A549 (cell line): ENCODE data around the gene NPFFR2.

Experiments used
- CEBPB ChIP-seq, 2 experiments: fragments of >200 bp in 1 of 2; sonication (Bioruptor Twin) in 1 of 2; formaldehyde crosslinking in 1 of 2; IDR thresholded peaks; 2 replicates each; pipeline ENCODE4 v1.6.1; 2012 to 2016
- CHD4 ChIP-seq: fragments of 200-600 bp; sonication (generic); IDR thresholded peaks from 2 replicates; pipeline ENCODE4 v1.6.1; 2016; ENCODE audit warnings: antibody characterized with exemption, mild to moderate bottlenecking, borderline replicate concordance
- EP300 ChIP-seq, 2 experiments: fragments of >200 bp; sonication (Bioruptor Twin); formaldehyde crosslinking; IDR thresholded peaks; 2 replicates in 1 of 2; 3 replicates in 1 of 2; pipeline ENCODE4 v1.6.1; 2016 to 2017
- JUN ChIP-seq, 2 experiments: fragments of >200 bp; sonication (Bioruptor Twin); formaldehyde crosslinking; IDR thresholded peaks; 2 replicates in 1 of 2; 3 replicates in 1 of 2; pipeline ENCODE4 v1.6.1; 2016 to 2017
- MYC ChIP-seq: IDR thresholded peaks from 2 replicates; pipeline ENCODE4 v1.6.1; 2012; ENCODE audit warnings: mild to moderate bottlenecking, inconsistent platforms, low read length, improper control_type of control experiment, borderline replicate concordance
- NPAS2 ChIP-seq: fragments of 250-450 bp; sonication (Bioruptor Pico); IDR thresholded peaks from 2 replicates; pipeline ENCODE4 v1.8.0; 2022; ENCODE audit warnings: mild to moderate bottlenecking, moderate library complexity, borderline replicate concordance
- NR3C1 ChIP-seq: fragments of >200 bp; sonication (Bioruptor Twin); formaldehyde crosslinking; IDR thresholded peaks from 3 replicates; pipeline ENCODE4 v1.6.1; 2017
- POLR2A ChIP-seq: IDR thresholded peaks from 2 replicates; pipeline ENCODE4 v1.6.1; 2012; ENCODE audit warnings: mild to moderate bottlenecking, low read length
- RAD21 ChIP-seq, 2 experiments: fragments of >200 bp in 1 of 2; sonication (Bioruptor Twin) in 1 of 2; formaldehyde crosslinking in 1 of 2; IDR thresholded peaks in 1 of 2; conservative IDR thresholded peaks in 1 of 2; 2 replicates in 1 of 2; 3 replicates in 1 of 2; pipeline ENCODE4 v1.6.1; 2012 to 2018; ENCODE audit warnings: inconsistent platforms in 1 of 2
- ZC3H11A ChIP-seq: fragments of 450-650 bp; IDR thresholded peaks from 2 replicates; pipeline ENCODE4 v1.6.1; 2014; ENCODE audit warnings: antibody characterized with exemption, mild to moderate bottlenecking
- TF ChIP-seq, protein P1 (sequence below): fragments of >200 bp; sonication (Bioruptor Twin); formaldehyde crosslinking; IDR thresholded peaks from 3 replicates; pipeline ENCODE4 v1.5.1; 2016
- TF ChIP-seq, protein P2 (sequence below): fragments of 200-600 bp; sonication (generic); IDR thresholded peaks from 2 replicates; pipeline ENCODE4 v1.6.1; 2016; ENCODE audit warnings: antibody characterized with exemption, mild to moderate bottlenecking, moderate library complexity
- TF ChIP-seq, protein P3 (sequence below): fragments of 450-650 bp; IDR thresholded peaks from 2 replicates; pipeline ENCODE4 v1.6.1; 2014; ENCODE audit warnings: antibody characterized with exemption

DNA sequence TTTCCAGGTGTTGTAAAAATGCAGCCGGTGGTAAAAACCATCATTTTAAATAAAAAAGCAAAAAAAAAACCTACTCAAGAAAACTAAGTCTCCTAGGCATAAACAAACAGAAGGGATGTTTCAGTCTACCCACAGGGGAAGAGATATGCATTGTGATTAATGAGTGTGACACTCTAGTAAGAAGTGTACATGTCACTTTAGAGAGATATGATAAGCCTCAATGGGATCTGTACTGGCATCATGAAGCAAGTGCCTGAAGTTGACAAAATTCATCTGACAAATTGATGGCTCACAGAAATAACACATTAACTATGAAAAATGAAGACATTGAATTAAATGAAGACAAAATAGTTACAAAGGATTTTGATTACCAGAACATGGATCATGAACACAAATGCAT lies 162.7 kb downstream of the NPFFR2 start:
- TF ChIP-seq RAD21 (conservative IDR thresholded peaks at IDR 0.05 in 1 of 2, IDR thresholded peaks at IDR 0.05 in 1 of 2) (no peak), EP300 (IDR thresholded peaks at IDR 0.05) (no peak), POLR2A (no peak), NR3C1 (no peak), JUN (IDR thresholded peaks at IDR 0.05) (no peak), CHD4 (no peak), CEBPB (IDR thresholded peaks at IDR 0.05) (no peak), NPAS2 (CRISPR knock-in tag) (no peak), MYC (no peak), ZC3H11A (no peak)
- TF ChIP-seq, protein P1, sequence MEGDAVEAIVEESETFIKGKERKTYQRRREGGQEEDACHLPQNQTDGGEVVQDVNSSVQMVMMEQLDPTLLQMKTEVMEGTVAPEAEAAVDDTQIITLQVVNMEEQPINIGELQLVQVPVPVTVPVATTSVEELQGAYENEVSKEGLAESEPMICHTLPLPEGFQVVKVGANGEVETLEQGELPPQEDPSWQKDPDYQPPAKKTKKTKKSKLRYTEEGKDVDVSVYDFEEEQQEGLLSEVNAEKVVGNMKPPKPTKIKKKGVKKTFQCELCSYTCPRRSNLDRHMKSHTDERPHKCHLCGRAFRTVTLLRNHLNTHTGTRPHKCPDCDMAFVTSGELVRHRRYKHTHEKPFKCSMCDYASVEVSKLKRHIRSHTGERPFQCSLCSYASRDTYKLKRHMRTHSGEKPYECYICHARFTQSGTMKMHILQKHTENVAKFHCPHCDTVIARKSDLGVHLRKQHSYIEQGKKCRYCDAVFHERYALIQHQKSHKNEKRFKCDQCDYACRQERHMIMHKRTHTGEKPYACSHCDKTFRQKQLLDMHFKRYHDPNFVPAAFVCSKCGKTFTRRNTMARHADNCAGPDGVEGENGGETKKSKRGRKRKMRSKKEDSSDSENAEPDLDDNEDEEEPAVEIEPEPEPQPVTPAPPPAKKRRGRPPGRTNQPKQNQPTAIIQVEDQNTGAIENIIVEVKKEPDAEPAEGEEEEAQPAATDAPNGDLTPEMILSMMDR, result no peak
- TF ChIP-seq, protein P2, sequence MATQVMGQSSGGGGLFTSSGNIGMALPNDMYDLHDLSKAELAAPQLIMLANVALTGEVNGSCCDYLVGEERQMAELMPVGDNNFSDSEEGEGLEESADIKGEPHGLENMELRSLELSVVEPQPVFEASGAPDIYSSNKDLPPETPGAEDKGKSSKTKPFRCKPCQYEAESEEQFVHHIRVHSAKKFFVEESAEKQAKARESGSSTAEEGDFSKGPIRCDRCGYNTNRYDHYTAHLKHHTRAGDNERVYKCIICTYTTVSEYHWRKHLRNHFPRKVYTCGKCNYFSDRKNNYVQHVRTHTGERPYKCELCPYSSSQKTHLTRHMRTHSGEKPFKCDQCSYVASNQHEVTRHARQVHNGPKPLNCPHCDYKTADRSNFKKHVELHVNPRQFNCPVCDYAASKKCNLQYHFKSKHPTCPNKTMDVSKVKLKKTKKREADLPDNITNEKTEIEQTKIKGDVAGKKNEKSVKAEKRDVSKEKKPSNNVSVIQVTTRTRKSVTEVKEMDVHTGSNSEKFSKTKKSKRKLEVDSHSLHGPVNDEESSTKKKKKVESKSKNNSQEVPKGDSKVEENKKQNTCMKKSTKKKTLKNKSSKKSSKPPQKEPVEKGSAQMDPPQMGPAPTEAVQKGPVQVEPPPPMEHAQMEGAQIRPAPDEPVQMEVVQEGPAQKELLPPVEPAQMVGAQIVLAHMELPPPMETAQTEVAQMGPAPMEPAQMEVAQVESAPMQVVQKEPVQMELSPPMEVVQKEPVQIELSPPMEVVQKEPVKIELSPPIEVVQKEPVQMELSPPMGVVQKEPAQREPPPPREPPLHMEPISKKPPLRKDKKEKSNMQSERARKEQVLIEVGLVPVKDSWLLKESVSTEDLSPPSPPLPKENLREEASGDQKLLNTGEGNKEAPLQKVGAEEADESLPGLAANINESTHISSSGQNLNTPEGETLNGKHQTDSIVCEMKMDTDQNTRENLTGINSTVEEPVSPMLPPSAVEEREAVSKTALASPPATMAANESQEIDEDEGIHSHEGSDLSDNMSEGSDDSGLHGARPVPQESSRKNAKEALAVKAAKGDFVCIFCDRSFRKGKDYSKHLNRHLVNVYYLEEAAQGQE, result no peak
- TF ChIP-seq, protein P3, sequence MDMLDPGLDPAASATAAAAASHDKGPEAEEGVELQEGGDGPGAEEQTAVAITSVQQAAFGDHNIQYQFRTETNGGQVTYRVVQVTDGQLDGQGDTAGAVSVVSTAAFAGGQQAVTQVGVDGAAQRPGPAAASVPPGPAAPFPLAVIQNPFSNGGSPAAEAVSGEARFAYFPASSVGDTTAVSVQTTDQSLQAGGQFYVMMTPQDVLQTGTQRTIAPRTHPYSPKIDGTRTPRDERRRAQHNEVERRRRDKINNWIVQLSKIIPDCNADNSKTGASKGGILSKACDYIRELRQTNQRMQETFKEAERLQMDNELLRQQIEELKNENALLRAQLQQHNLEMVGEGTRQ, result no peak
